Naive thymus-derived CD8-positive, alpha-beta T cell (primary cell): ENCODE results near the gene RNF43. TPM values are rescaled to one million over a fixed set of nuclear protein-coding genes. Genes with fewer than 3 reads are reported as not detected.

Experiments used
- ATAC-seq, 2 donors: fragments of 150-1000 bp; cut with Tn5 transposase in 1 of 2; sonication (Bioruptor Pico), chemical (Tn5 transposase) in 1 of 2; 1 replicate in 1 of 2; 2 replicates in 1 of 2; pipeline ENCODE4 v1.10.0; 2021; ENCODE audit warnings: mild to moderate bottlenecking in 2 of 2, moderate library complexity in 2 of 2
- POLR2A ChIA-PET: fragments of 350-600 bp; sonication (Branson Sonifier 250); formaldehyde crosslinking; loops from one replicate; lab custom pipeline; 2021; ENCODE audit warnings: antibody characterized with exemption; lab: Charles Lee
- DNase-seq, 10 donors: peaks; one replicate each; pipeline versions ENCODE4 v3.0.0 to v3.0.0-alpha.2; 2020 to 2022
- H3K27ac Mint-ChIP-seq, 10 donors: one replicate each; pipeline ENCODE4 v1.8.0; 2020 to 2022; ENCODE audit warnings: mild to moderate bottlenecking in 10 of 10, mixed read lengths in 10 of 10, moderate library complexity in 4 of 10, inconsistent platforms in 1 of 10
- H3K27me3 Mint-ChIP-seq, 5 donors: one replicate each; pipeline ENCODE4 v1.8.0; 2021 to 2022; ENCODE audit warnings: mixed read lengths in 5 of 5
- H3K36me3 Mint-ChIP-seq, 3 donors: one replicate each; pipeline ENCODE4 v1.8.0; 2020 to 2022; ENCODE audit warnings: mixed read lengths in 3 of 3, mild to moderate bottlenecking in 2 of 3, inconsistent platforms in 1 of 3
- H3K4me1 Mint-ChIP-seq, 4 donors: one replicate each; pipeline ENCODE4 v1.8.0; 2021 to 2022; ENCODE audit warnings: mixed read lengths in 4 of 4
- H3K4me3 Mint-ChIP-seq, 10 donors: one replicate each; pipeline ENCODE4 v1.8.0; 2020 to 2022; ENCODE audit warnings: mild to moderate bottlenecking in 10 of 10, mixed read lengths in 10 of 10, moderate library complexity in 6 of 10, inconsistent platforms in 1 of 10
- H3K9me3 Mint-ChIP-seq, 9 donors: one replicate each; pipeline ENCODE4 v1.8.0; 2020 to 2022; ENCODE audit warnings: mixed read lengths in 9 of 9, mild to moderate bottlenecking in 3 of 9, inconsistent platforms in 1 of 9, moderate library complexity in 1 of 9
- polyA plus RNA-seq, 3 donors: library from polyadenylated mRNA; unstranded; fragments of 300-500 nt; fragmentation: Illumina TruSeq; gene quantifications; one replicate each; pipeline ENCODE4 v1.2.3, GENCODE V29; 2021
- total RNA-seq, 8 experiments: library from RNA in 2 of 8; stranded (reverse) in 2 of 8; gene quantifications; one replicate each; pipeline ENCODE4 v1.2.3 and lab custom pipeline; 2021 to 2026

RNF43 gene
- total RNA-seq: 1 to 10 TPM; 1.2 to 1.7 TPM
- polyA plus RNA-seq: under 1 TPM; 0.07 to 0.90 (median 0.75) TPM
- 0 to 1.3 (median 0.86) reads per million in 6 experiments for total RNA-seq (lab: John Stamatoyannopoulos, UW)

DNA sequence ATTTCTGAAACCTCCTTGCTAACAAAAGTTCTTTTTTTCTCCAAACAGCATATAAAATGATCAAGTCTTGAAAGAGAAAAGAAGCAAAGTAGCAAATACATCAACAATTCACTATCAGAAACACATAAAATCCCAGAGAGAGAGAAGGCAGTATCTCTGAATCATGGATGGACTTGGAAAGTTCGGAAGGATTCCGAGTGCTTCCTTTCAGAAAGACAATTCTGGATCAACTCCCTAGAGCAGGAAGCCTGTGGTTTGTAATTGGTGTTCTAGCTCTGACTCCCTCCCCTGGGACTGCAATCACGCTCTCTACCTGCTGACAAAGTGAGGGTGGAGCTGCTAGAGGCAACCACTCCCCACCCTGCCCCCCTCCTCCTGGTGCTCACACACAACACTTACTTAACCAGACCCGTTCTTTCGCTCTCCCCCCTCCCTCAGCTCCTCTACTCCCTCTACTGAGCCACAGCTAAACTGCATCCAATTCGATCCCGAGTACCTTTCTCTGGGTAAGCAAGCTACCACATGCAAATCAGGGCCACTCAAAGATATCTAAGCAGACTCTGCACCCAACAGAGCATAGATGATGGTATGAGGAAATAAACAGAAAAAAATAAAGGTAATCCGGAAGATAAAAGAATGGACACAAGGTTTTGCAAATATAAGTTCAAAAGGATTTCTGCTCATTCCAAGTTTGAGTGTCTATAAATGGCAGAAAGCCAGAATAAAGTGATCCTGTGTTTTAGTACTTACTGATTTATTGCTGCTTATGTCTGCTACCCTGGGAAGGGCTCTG lies at the start of gene RNF43:
TSS of gene RNF43 (minus strand) at position 235 of the 793 bp plus-strand sequence. CDS start 1,957 bp downstream, outside the sequence.
- Mint-ChIP-seq H3K27ac (peak within 1 kb of the TSS in 8 of 10 donors; percentile 17 to 80 (median 64)), H3K36me3 (peaks cover 0 to 3% (median 0%) of the 10 kb centered on the region in 3 donors), H3K4me1 (peaks cover 3 to 15% (median 12%) of the 10 kb centered on the region in 4 donors), H3K27me3 (no peaks in the 10 kb centered on the region), H3K4me3 (peak within 1 kb of the TSS in 2 of 10 donors; percentile 5 to 52), H3K9me3 (no peaks in the 10 kb centered on the region)
- POLR2A ChIA-PET: interaction anchor here (0.6 to 1.9 kb wide), 10 partner anchors 63 to 706 kb away, joined by 3 to 17 read pairs (median 7); partner anchors contain the start of genes SUPT4H1 and TSPOAP1
- ATAC-seq (peak; percentile 100), DNase-seq (peak; percentile 62 to 94 (median 86))

DNA sequence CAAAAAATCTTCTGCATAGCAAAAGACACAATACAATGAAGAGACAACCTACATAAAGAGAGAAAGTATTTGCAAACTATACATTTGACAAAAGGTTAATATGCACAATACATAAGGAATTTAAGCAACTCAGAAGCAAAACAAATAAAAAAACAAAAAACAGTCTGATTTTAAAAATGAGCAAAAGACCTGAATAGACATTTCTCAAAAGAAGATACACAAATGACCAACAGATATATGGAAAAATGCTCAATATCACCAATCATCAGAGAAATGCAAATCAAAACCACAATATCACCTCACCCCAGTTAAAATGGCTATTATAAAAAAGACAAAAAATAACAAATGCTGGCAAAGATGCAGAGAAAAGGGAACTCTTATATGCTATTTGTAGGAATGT lies 38.2 kb upstream of the RNF43 start:
- Mint-ChIP-seq H3K9me3 (no peaks in the 10 kb centered on the region), H3K4me1 (peaks cover 0 to 5% (median under 1%) of the 10 kb centered on the region in 4 donors), H3K36me3 (peaks cover 6 to 40% (median 25%) of the 10 kb centered on the region in 3 donors), H3K27ac (no peak overlapping the region), H3K4me3 (no peak overlapping the region), H3K27me3 (no peaks in the 10 kb centered on the region)
- ATAC-seq (no peak), DNase-seq (no peak)
- POLR2A ChIA-PET: no interaction called here

DNA sequence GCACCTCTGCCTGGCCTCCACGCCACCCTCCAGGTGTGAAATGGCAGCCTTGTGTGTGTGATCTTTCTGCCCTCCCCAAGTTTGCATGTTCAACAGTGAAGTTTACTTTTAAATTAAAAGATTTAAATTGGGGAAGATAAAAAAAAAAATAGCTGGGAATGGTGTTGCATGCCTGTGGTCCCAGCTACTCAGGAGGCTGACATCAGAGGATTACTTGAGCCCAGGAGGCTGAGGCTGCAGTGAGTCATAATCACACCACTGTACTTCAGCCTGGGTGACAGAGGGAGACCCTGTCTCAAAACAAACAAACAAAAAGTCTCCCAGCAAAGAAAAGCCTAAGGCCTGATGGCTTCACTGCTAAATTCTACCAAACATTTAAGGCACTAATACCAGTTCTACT lies 35.4 kb upstream of the RNF43 start:
- Mint-ChIP-seq H3K9me3 (no peaks in the 10 kb centered on the region), H3K4me1 (peaks cover 0 to 5% (median under 1%) of the 10 kb centered on the region in 4 donors), H3K36me3 (peaks cover 10 to 39% (median 28%) of the 10 kb centered on the region in 3 donors), H3K27me3 (no peaks in the 10 kb centered on the region), H3K4me3 (no peak overlapping the region), H3K27ac (no peak overlapping the region)
- POLR2A ChIA-PET: no interaction called here
- DNase-seq (no peak), ATAC-seq (no peak)

DNA sequence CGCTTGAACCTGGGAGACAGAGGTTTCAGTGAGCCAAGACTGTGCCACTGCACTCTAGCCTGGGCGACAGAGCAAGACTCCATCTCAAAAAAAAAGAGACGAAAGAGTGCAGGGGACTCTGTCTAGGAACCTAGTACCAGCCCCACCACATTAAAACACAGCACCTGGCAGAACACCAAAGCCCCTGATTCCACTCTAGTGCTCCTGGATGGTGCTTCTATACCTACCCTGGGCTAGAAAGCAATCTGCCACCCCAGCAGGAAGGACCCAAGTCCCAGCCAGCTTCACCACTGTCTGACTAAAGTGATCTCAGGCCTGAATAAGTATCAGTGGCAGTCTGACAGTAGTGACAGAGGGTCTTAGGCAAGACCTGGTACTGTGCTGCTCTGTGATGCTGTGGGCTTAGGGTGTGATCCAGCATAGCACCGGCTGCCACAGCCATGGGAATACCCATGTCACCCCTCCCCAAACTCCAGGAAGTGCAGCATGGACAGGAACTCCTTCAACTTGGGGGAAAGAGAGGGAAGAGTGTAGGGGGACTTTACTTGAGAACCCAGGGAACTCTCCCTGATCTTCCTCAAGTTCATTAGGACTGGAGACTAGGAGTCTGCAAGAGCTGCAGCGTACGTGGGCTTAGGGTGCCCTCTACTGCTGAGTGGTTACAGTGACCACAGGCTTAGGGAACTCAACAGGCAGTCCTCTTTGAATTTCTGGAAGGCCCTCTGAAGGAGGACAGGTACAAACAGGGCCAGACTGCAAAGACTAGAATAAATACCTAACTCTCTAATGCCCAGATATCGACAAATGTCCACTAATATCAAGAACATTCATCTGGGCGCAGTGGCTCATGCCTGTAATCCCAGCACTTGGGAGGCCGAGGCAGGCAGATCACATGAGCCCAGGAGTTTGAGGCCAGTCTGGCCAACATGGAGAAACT lies 30.0 kb upstream of the RNF43 start:
- Mint-ChIP-seq H3K36me3 (peaks cover 4 to 34% (median 10%) of the 10 kb centered on the region in 3 donors), H3K4me1 (peaks cover 0 to 8% (median 2%) of the 10 kb centered on the region in 4 donors), H3K27me3 (no peaks in the 10 kb centered on the region), H3K27ac (peak overlapping the region in 1 of 10 donors; percentile 72), H3K4me3 (no peak overlapping the region), H3K9me3 (no peaks in the 10 kb centered on the region)
- peak; percentile 29 to 80 (median 46) for DNase-seq
- peak; percentile 55 to 70 for ATAC-seq
- POLR2A ChIA-PET: no interaction called here

DNA sequence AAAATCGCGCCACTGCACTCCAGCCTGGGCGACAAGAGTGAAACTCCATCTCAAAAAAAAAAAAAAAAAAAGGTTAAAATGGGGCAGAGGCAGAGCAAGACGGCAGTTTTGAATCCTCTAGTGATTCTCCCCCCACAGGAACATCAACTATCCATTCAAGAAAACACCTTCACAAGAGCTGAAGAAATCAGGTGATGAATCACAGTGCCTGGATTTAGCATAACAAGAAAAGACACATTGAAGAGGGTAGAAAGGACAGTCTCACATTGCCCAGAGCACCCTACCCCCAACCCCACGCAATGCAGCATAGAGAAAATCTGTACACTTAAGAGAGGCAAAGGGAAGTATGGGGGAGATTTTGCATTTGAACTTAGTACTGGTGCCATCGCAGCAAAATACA lies 28.8 kb upstream of the RNF43 start:
- Mint-ChIP-seq H3K36me3 (peaks cover 4 to 39% (median 10%) of the 10 kb centered on the region in 3 donors), H3K4me1 (peaks cover 0 to 8% (median under 1%) of the 10 kb centered on the region in 4 donors), H3K27ac (no peak overlapping the region), H3K9me3 (no peaks in the 10 kb centered on the region), H3K4me3 (no peak overlapping the region), H3K27me3 (no peaks in the 10 kb centered on the region)
- POLR2A ChIA-PET: no interaction called here
- ATAC-seq (no peak), DNase-seq (no peak)

DNA sequence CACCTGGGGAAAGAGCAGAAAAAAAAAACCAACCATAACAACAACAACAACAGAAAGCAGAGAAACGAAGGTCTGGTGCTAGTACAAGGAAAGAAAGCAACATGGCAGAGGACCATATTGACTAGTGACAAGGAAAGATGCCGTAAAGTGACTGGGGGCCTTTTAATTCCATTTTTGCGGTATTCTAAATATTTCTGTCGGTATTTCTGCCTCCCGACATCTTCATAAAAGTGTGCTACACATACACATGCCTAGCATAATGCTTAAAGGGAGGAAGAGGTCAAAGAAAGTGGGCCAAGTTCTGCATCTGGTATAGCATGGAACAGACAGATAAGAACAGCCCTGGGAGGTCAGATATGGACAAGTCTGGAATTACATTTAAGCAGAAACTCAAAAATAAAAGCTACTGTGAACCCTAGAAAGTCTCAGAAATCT lies 19.5 kb upstream of the RNF43 start:
- Mint-ChIP-seq H3K4me3 (no peak overlapping the region), H3K27ac (no peak overlapping the region), H3K36me3 (peaks cover 4 to 51% (median 11%) of the 10 kb centered on the region in 3 donors), H3K9me3 (no peaks in the 10 kb centered on the region), H3K4me1 (peaks cover 0 to 4% (median 0%) of the 10 kb centered on the region in 4 donors), H3K27me3 (no peaks in the 10 kb centered on the region)
- no peak for ATAC-seq
- POLR2A ChIA-PET: no interaction called here
- DNase-seq: no peak

DNA sequence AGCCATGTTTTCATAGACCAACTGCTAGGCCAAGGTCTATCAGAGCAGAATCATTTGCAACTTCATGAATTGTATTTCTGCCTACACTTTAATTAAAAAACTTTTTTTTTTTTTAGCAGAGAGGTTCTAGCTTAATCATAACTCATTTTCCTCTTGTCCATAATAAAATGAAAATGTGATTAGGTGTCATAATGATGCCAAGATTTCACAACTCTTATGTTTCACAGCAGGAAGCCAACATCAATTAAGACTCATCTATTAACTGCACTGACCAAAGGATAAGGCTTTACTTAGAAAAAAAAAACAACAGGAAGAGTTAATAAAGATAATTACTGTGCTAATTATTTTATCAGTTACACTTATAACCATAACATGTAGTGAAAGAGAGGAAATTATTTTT lies 18.9 kb upstream of the RNF43 start:
- no peak overlapping the region for H3K27ac Mint-ChIP-seq
- H3K4me1 Mint-ChIP-seq: peaks cover 0 to 4% (median 0%) of the 10 kb centered on the region in 4 donors
- POLR2A ChIA-PET: interaction anchor here (0.7 kb wide), 1 partner anchor 322 kb away, joined by 3 read pairs; no protein-coding TSS in a partner anchor

DNA sequence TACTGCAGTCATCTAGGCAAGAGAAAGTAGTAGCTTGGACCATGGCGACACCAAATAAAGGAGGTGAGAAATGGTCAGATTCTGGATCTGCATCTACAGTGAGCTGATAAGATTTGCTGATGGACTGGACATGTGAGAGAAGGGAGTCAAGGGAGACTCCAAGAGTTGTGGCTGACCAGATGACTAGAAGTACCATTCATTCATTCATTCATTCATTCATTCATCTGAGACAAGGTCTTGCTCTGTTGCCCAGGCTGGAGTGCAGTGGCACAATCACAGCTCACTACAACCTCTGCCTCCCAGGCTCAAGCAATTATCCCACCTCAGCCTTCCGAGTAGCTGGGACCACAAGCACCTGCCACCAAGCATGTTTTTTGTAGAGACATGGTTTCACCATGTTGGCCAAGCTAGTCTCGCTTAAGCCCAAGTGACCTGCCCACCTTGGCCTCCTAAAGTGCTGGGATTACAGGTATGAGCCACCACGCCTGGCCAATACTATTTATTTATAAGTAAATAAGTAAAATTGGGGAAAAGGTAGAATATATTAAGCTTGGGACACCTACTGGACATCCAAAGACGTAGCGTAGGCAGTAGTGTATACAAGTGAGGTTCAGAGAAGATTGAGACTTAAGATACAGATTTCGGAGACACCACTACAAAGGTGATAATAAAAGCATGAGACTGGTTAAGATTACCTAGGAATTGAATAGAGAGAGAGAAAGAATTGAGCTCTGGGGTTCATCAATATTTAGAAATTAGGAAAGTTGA lies 15.7 kb upstream of the RNF43 start:
- peaks cover 4 to 41% (median 14%) of the 10 kb centered on the region in 3 donors for H3K36me3 Mint-ChIP-seq
- H3K9me3 Mint-ChIP-seq: no peaks in the 10 kb centered on the region
- ATAC-seq (no peak), DNase-seq (no peak)
- POLR2A ChIA-PET: interaction anchor here (0.5 to 0.6 kb wide), 2 partner anchors 10 to 711 kb away, joined by 4 read pairs; no protein-coding TSS in a partner anchor
- no peak overlapping the region for H3K4me3 Mint-ChIP-seq
- H3K27me3 Mint-ChIP-seq: no peaks in the 10 kb centered on the region
- no peak overlapping the region for H3K27ac Mint-ChIP-seq
- H3K4me1 Mint-ChIP-seq: peaks cover 0 to 6% (median 0%) of the 10 kb centered on the region in 4 donors

More for the DNA sequence above, 18.9 kb upstream of the RNF43 start:
- Mint-ChIP-seq H3K36me3 (peaks cover 4 to 49% (median 11%) of the 10 kb centered on the region in 3 donors), H3K4me3 (no peak overlapping the region), H3K27me3 (no peaks in the 10 kb centered on the region), H3K9me3 (no peaks in the 10 kb centered on the region)
- no peak for DNase-seq
- no peak for ATAC-seq

DNA sequence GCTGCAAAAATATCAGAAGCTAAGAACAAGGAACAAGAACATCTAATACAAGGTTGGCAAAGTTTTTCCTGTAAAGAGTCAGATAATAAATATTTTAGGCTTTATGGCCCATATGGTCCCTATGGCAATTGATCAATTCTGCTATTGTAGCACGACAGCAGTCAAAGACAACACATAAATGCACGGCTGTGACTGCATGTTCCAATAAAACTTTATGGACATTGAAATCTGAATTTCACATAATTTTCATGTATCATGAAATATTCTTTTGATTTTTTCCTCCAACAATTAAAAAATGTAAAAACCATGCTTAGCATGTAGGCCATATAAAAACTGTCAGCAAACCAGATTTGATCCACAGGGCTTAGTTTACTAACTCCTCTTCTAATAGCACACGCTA lies 10.5 kb upstream of the RNF43 start:
- Mint-ChIP-seq H3K4me1 (peaks cover 0 to 5% (median 0%) of the 10 kb centered on the region in 4 donors), H3K36me3 (peaks cover 0 to 16% (median 12%) of the 10 kb centered on the region in 3 donors), H3K27ac (no peak overlapping the region), H3K27me3 (no peaks in the 10 kb centered on the region), H3K4me3 (no peak overlapping the region), H3K9me3 (no peaks in the 10 kb centered on the region)
- ATAC-seq (no peak), DNase-seq (no peak)
- POLR2A ChIA-PET: no interaction called here

DNA sequence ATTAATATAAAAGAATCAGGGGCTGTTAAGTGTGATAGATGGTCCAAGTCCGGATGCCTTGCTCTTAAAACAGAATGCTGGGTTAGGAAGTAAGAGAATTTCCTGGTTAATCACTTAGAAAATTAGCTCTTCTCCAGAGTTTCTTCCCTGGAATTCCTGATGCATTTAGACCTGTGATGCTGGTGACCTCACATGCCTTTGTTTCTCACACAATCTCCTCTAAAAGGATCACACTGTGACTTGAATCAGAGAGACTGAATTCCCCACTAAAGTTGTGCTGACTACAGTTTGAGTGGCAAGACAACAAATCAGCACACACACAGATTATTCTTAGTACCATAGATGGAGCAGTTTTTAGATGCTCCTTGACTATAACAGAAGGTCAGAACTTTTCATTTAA lies 4.4 kb upstream of the RNF43 start:
- Mint-ChIP-seq H3K4me3 (no peak overlapping the region), H3K9me3 (no peaks in the 10 kb centered on the region), H3K27ac (no peak overlapping the region), H3K4me1 (peaks cover 3 to 15% (median 12%) of the 10 kb centered on the region in 4 donors), H3K36me3 (peaks cover 0 to 6% (median 1%) of the 10 kb centered on the region in 3 donors), H3K27me3 (no peaks in the 10 kb centered on the region)
- ATAC-seq: no peak
- no peak for DNase-seq
- POLR2A ChIA-PET: no interaction called here

DNA sequence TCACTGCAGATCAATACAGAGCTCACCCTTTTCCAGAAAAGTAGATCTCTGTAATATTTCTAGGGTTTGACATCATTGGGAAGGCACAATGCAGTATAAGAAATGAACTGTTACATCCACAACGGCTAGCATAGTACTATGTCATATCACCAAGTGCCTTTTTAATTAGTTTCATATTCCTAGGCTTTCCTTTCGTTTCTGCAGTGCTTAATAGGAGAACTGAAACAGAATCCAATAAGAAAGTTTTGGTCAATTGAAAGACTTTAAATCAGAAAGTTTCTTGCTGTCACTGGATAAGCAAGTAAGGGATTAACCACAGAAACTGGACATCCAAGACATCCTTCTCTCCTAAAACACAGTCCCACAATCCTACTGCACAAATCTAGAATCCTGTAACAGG lies 3.5 kb upstream of the RNF43 start:
- no peak for ATAC-seq
- peaks cover 3 to 15% (median 12%) of the 10 kb centered on the region in 4 donors for H3K4me1 Mint-ChIP-seq
- H3K27ac Mint-ChIP-seq: no peak overlapping the region
- H3K27me3 Mint-ChIP-seq: no peaks in the 10 kb centered on the region
- no peak overlapping the region for H3K4me3 Mint-ChIP-seq
- DNase-seq: no peak
- H3K36me3 Mint-ChIP-seq: peaks cover 0 to 6% (median 1%) of the 10 kb centered on the region in 3 donors
- POLR2A ChIA-PET: interaction anchor here (1.3 kb wide), 1 partner anchor 93 kb away, joined by 4 read pairs; the partner anchor contains the start of gene TSPOAP1
- no peaks in the 10 kb centered on the region for H3K9me3 Mint-ChIP-seq
